ENCODE data around the gene RDX. TPM values are rescaled to one million over a fixed set of nuclear protein-coding genes. Genes with fewer than 3 reads are reported as not detected.

RDX gene
- total and polyA plus RNA-seq, 2 of the 8 experiments (the other 6 are each of a cell fraction or from before 2014, with no cell fraction given), result 27.4 to 100 TPM

- Histone ChIP-seq H3K23me2 (ENCODE audit: low read depth, low read length) (no peaks in the 10 kb centered on the region), H3K9ac (replicated peaks in 1 of 4; ENCODE audit: extremely low read depth in 1 of 4, low read depth in 3 of 4, low read length in 3 of 4) (no peak overlapping the region), H2AK5ac (ENCODE audit: low read depth, low read length) (no peak overlapping the region), H3K14ac (ENCODE audit: insufficient read length) (no peak overlapping the region), H4K20me1 (replicated peaks in 1 of 2; ENCODE audit: control insufficient read depth in 1 of 2, insufficient read depth in 2 of 2, low read length in 2 of 2) (no peaks in the 10 kb centered on the region), H2BK120ac (replicated peaks; ENCODE audit: low read depth, low read length) (no peak overlapping the region), H4K5ac (ENCODE audit: insufficient read length, low read depth, low read length) (no peak overlapping the region), H3K4me1 (replicated peaks in 1 of 4; ENCODE audit: control insufficient read depth in 3 of 4, insufficient read depth in 4 of 4, low read length in 3 of 4) (no peaks in the 10 kb centered on the region), H2BK12ac (ENCODE audit: low read depth, low read length) (no peak overlapping the region), H3K27ac (ENCODE audit: low read depth, low read length) (no peak overlapping the region), H3K27me3 (replicated peaks in 1 of 4; ENCODE audit: control insufficient read depth in 3 of 4, extremely low read depth in 1 of 4, insufficient read depth in 3 of 4, low read length in 3 of 4) (no peaks in the 10 kb centered on the region), H3K18ac (ENCODE audit: extremely low read depth, low read length) (no peak overlapping the region), H3K4ac (replicated peaks; ENCODE audit: insufficient read length, low read depth, low read length) (no peak overlapping the region), H3K9me3 (ENCODE audit: insufficient read depth in 2 of 2, low read depth in 1 of 2, low read length in 1 of 2) (no peaks in the 10 kb centered on the region), H3K79me1 (ENCODE audit: low read depth, low read length) (no peaks in the 10 kb centered on the region), H3K23ac (ENCODE audit: insufficient read length) (no peak overlapping the region), H3K4me2 (ENCODE audit: insufficient read depth in 1 of 2, low read depth in 2 of 2, low read length in 2 of 2) (no peak overlapping the region), H4K91ac (replicated peaks; ENCODE audit: insufficient read length, low read length) (no peak overlapping the region), H2BK20ac (ENCODE audit: low read length) (no peak overlapping the region), H2BK5ac (ENCODE audit: low read depth, low read length) (no peak overlapping the region), H3K36me3 (ENCODE audit: control insufficient read depth in 2 of 4, insufficient read depth in 4 of 4, low read length in 3 of 4) (peaks cover 7 to 74% (median 36%) of the 10 kb centered on the region in 4 experiments), H2AFZ (ENCODE audit: low read length) (no peak overlapping the region), H3K79me2 (ENCODE audit: control insufficient read depth in 1 of 2, insufficient read depth in 2 of 2, low read length in 2 of 2) (no peaks in the 10 kb centered on the region), H2BK15ac (ENCODE audit: low read length) (no peak overlapping the region), H3K56ac (replicated peaks; ENCODE audit: insufficient read length, low read depth, low read length) (no peak overlapping the region), H3K4me3 (ENCODE audit: extremely low read depth in 1 of 4, insufficient read depth in 2 of 4, low read depth in 3 of 4, low read length in 4 of 4) (no peak overlapping the region), H4K8ac (ENCODE audit: extremely low read depth, insufficient read depth, low read length) (no peak overlapping the region)
- TF ChIP-seq TAF1 (IDR thresholded peaks at IDR 0.05; ENCODE audit: low read depth, low read length) (no peak), POLR2AphosphoS5 (IDR thresholded peaks at IDR 0.05; ENCODE audit: low read depth, low read length) (no peak), GTF2F1 (IDR thresholded peaks at IDR 0.05; ENCODE audit: borderline replicate concordance, low read depth, low read length) (no peak), SIRT6 (IDR thresholded peaks at IDR 0.05; ENCODE audit: low read length) (no peak), SRF (IDR thresholded peaks at IDR 0.05; ENCODE audit: low read depth, low read length) (no peak), RBBP5 (IDR thresholded peaks at IDR 0.05; ENCODE audit: borderline replicate concordance, low read depth, low read length) (no peak), HDAC2 (IDR thresholded peaks at IDR 0.05; ENCODE audit: borderline replicate concordance in 1 of 2, low read depth in 2 of 2, low read length in 2 of 2) (no peak), KDM1A (IDR thresholded peaks at IDR 0.05; ENCODE audit: borderline replicate concordance, low read length) (no peak)
- ChIA-PET CTCF (ENCODE audit: partially characterized antibody) (interaction anchor here (0.7 to 1.5 kb wide), 2 partner anchors 35 to 142 kb away, joined by 3 to 4 read pairs; no protein-coding TSS in a partner anchor), POLR2A (ENCODE audit: partially characterized antibody) (no interaction called here)
- 93% methylated on average over 1 of the region's 1 CpG; no CpG with 5 or more reads in 1 of the 2 experiments for WGBS, 2 experiments (ENCODE audit: extremely low coverage in 1 of 2, insufficient coverage in 1 of 2, insufficient read length in 1 of 2, insufficient replicate concordance in 2 of 2, low coverage in 1 of 2, low lambda C conversion rate in 2 of 2, missing lambda C conversion rate in 1 of 2)
- FAIRE-seq (no peak), DNase-seq (ENCODE audit: low read depth in 1 of 2, low spot score in 2 of 2) (no peak)
These were observed 60.4 kb downstream of the RDX start for GRCh38 chr11:110235966-110236365.

All from H1 (cell line).